Measurements from ENCODE around the gene TLCD3B.

DNA sequence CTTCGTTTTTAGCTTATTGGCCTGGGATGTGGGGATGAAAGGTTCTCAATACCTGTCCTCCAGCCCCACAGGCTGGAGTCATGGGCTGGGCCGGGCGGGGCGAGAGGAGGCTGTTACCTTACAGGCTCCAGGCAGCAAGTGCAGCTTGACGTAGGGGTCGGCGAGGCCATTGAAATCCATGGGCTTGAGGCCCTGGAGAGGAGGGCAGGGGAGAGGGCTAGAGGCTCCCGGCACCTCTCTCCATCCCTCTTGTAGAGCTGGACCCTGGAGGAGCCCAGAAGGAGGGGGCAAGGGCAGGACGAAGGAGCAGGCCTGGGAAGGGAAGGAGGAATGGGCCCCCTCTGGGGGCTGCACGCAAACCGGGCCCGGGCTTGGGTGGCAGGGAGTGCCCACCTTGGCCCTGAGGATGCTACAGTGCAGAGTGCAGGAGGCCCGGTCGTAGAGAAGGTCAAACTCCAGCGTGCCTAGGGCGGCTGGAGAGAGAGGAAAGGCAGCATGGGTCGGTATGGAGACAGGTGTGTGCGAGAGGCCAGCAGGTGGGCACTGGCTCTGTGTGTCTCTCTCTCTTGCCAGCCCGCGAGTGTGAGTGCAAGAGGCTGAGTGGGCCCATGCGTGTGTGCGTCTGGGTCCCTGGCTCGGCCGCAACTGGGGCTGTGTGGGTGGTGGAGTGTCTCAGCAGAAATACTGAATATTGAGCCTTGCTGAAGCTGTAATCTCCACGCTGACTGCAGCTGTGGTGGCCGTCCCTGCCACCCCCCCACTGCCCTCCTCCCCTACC lies 21.8 kb downstream of the TLCD3B start:
- TF ChIP-seq, protein P1, sequence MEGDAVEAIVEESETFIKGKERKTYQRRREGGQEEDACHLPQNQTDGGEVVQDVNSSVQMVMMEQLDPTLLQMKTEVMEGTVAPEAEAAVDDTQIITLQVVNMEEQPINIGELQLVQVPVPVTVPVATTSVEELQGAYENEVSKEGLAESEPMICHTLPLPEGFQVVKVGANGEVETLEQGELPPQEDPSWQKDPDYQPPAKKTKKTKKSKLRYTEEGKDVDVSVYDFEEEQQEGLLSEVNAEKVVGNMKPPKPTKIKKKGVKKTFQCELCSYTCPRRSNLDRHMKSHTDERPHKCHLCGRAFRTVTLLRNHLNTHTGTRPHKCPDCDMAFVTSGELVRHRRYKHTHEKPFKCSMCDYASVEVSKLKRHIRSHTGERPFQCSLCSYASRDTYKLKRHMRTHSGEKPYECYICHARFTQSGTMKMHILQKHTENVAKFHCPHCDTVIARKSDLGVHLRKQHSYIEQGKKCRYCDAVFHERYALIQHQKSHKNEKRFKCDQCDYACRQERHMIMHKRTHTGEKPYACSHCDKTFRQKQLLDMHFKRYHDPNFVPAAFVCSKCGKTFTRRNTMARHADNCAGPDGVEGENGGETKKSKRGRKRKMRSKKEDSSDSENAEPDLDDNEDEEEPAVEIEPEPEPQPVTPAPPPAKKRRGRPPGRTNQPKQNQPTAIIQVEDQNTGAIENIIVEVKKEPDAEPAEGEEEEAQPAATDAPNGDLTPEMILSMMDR (IDR thresholded peaks at IDR 0.05): no peak
- TF ChIP-seq POLR2A (IDR thresholded peaks at IDR 0.05): no peak
